Measurements from ENCODE around the gene DCBLD1. TPM values are rescaled to one million over a fixed set of nuclear protein-coding genes. Genes with fewer than 3 reads are reported as not detected.

DCBLD1 gene
- total RNA-seq, 1 donor: 27.4 TPM

GRCh38 chr6:117550618-117551242, 68.3 kb downstream of the DCBLD1 start:
- no peak overlapping the region for H3K4me3 ChIP-seq (ENCODE audit: low read depth, low read length)
- no peak for TF ChIP-seq CTCF (IDR thresholded peaks at IDR 0.05; ENCODE audit: insufficient read depth, low read length)
- DNase-seq (ENCODE audit: low read depth): no peak

DNA sequence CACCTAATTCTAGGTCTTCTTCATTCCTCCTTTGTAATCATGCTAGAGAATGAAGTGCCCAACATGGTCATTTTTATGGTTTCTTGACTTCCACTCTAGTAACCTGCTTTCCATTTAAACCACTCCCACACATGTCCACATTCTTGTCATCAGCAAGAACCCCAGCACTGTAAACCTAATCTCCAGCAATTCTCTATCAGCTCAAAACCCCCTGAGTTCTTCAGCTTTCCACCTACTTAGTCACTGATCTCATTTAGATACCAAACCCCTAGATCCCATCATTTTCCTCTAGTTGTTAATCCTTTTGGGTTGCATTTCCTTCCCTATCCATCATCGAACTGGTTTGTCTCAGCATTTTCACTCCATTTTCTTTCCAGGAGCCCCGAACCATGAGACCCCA, 70.1 kb downstream of the DCBLD1 start:
- peak; percentile 29 for DNase-seq (ENCODE audit: low read depth)
- H3K4me3 ChIP-seq (ENCODE audit: low read depth, low read length): no peak overlapping the region
- TF ChIP-seq CTCF (IDR thresholded peaks at IDR 0.05; ENCODE audit: insufficient read depth, low read length): no peak

- no peak for TF ChIP-seq CTCF (IDR thresholded peaks at IDR 0.05; ENCODE audit: insufficient read depth, low read length)
- H3K4me3 ChIP-seq (ENCODE audit: low read depth, low read length): no peak overlapping the region
- DNase-seq (ENCODE audit: low read depth): no peak
These were observed 70.7 kb downstream of the DCBLD1 start for GRCh38 chr6:117553142-117553541.

DNA sequence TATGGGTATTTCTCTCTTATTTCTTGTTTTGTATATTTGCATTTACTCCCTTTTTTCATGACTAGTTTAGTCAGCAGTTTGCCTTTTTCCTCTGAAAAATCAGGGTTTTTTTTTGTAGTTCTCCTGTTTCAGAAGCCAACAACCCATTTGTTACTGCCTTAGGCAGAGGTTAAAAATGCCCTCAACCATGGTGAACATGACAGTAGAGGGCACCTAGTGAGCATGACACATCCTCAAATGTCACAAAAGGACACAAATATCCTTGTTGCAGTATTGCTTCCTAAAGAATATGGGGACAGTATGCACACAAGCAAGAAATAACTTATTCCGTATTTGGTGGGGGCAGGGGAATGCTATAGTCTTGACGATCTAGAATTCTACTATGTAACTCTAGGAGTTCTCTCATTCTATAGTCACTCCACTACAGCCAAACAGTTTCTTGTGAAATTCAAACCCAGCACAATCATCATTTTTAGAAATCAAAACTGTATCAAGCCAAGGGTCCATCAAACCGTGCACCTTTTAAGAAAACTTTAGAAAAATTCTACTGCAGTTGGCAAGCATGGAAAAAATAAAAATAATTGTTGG, 72.9 kb downstream of the DCBLD1 start:
- TF ChIP-seq CTCF (IDR thresholded peaks at IDR 0.05; ENCODE audit: insufficient read depth, low read length): no peak
- no peak overlapping the region for H3K4me3 ChIP-seq (ENCODE audit: low read depth, low read length)
- no peak for DNase-seq (ENCODE audit: low read depth)

GRCh38 chr6:117555882-117556498, 73.5 kb downstream of the DCBLD1 start:
- H3K4me3 ChIP-seq (ENCODE audit: low read depth, low read length): no peak overlapping the region
- DNase-seq (ENCODE audit: low read depth): peak; percentile 63
- peak; percentile 68 for TF ChIP-seq CTCF (IDR thresholded peaks at IDR 0.05; ENCODE audit: insufficient read depth, low read length)

DNA sequence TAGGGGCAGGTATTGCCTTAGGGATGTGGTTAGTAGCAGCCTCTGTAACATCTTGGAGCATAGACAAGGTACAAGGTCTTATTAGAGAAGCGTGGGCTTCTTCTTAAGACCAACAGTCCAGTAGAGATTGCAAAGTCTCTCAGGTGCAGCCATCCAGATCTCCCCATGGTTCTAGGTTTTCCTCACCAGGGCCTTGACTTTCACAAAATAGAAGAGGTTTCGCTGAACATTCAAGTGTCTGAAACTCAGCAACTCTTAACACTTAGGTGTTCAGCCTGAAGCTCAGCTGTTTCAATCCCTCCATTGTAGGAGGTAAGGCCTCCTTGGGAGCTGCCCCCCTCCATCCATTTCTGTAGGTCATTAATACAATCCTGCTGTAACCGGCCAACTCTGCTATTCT, 75.5 kb downstream of the DCBLD1 start:
- H3K4me3 ChIP-seq (ENCODE audit: low read depth, low read length): no peak overlapping the region
- TF ChIP-seq CTCF (IDR thresholded peaks at IDR 0.05; ENCODE audit: insufficient read depth, low read length): no peak
- DNase-seq (ENCODE audit: low read depth): no peak
